Neural progenitor cell (in vitro differentiated cells): ENCODE data around the gene CCDC158.

Experiments used
- EZH2 ChIP-seq: fragments of 200-600 bp; sonication (generic); IDR thresholded peaks from 2 replicates; pipeline ENCODE4 v1.6.1; 2017; ENCODE audit warnings: antibody characterized with exemption, mild to moderate bottlenecking, moderate library complexity
- EZH2phosphoT487 ChIP-seq: fragments of 200-600 bp; sonication (generic); IDR thresholded peaks from 2 replicates; pipeline ENCODE4 v1.6.1; 2017; ENCODE audit warnings: antibody characterized with exemption
- TF ChIP-seq, protein P1 (sequence below): fragments of 200-600 bp; sonication (generic); IDR thresholded peaks from 2 replicates; pipeline ENCODE4 v1.5.1; 2017; ENCODE audit warnings: antibody characterized with exemption, mild to moderate bottlenecking

- TF ChIP-seq, protein P1, sequence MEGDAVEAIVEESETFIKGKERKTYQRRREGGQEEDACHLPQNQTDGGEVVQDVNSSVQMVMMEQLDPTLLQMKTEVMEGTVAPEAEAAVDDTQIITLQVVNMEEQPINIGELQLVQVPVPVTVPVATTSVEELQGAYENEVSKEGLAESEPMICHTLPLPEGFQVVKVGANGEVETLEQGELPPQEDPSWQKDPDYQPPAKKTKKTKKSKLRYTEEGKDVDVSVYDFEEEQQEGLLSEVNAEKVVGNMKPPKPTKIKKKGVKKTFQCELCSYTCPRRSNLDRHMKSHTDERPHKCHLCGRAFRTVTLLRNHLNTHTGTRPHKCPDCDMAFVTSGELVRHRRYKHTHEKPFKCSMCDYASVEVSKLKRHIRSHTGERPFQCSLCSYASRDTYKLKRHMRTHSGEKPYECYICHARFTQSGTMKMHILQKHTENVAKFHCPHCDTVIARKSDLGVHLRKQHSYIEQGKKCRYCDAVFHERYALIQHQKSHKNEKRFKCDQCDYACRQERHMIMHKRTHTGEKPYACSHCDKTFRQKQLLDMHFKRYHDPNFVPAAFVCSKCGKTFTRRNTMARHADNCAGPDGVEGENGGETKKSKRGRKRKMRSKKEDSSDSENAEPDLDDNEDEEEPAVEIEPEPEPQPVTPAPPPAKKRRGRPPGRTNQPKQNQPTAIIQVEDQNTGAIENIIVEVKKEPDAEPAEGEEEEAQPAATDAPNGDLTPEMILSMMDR = no peak
- TF ChIP-seq EZH2phosphoT487 = no peak
- no peak for TF ChIP-seq EZH2
Observed at GRCh38 chr4:76272999-76273398, 147.9 kb downstream of the CCDC158 start.
